ENCODE results near the gene RBM38.

RBM38 gene

GRCh38 chr20:57437672-57438330 is 46.6 kb downstream of the RBM38 start:
- no peak for DNase-seq (ENCODE audit: low read depth)

- DNase-seq (ENCODE audit: low read depth) = no peak
Observed at GRCh38 chr20:57438552-57438951, 47.4 kb downstream of the RBM38 start.

GRCh38 chr20:57439432-57439831 is 48.2 kb downstream of the RBM38 start:
- DNase-seq (ENCODE audit: low read depth) = no peak

- no peak for DNase-seq (ENCODE audit: low read depth)
Observed at GRCh38 chr20:57439993-57440392, 48.8 kb downstream of the RBM38 start.

- no peak for DNase-seq (ENCODE audit: low read depth)
Observed at GRCh38 chr20:57440678-57441509, 49.7 kb downstream of the RBM38 start.

- no peak for DNase-seq (ENCODE audit: low read depth)
Observed at GRCh38 chr20:57441510-57442154, 50.4 kb downstream of the RBM38 start.

GRCh38 chr20:57442158-57442887 is 51.1 kb downstream of the RBM38 start:
- DNase-seq (ENCODE audit: low read depth) = no peak

GRCh38 chr20:57442888-57443239 is 51.7 kb downstream of the RBM38 start:
- no peak for DNase-seq (ENCODE audit: low read depth)

GRCh38 chr20:57443349-57444265 is 52.4 kb downstream of the RBM38 start:
- DNase-seq (ENCODE audit: low read depth) = no peak

- no peak for DNase-seq (ENCODE audit: low read depth)
Observed at GRCh38 chr20:57444394-57445048, 53.3 kb downstream of the RBM38 start.

GRCh38 chr20:57445298-57445697 is 54.1 kb downstream of the RBM38 start:
- DNase-seq (ENCODE audit: low read depth) = no peak

- DNase-seq (ENCODE audit: low read depth) = no peak
Observed at GRCh38 chr20:57445774-57446173, 54.6 kb downstream of the RBM38 start.

- DNase-seq (ENCODE audit: low read depth) = no peak
Observed at GRCh38 chr20:57448764-57449354, 57.7 kb downstream of the RBM38 start.

GRCh38 chr20:57449398-57450354 is 58.5 kb downstream of the RBM38 start:
- no peak for DNase-seq (ENCODE audit: low read depth)

GRCh38 chr20:57450419-57450818 is 59.2 kb downstream of the RBM38 start:
- DNase-seq (ENCODE audit: low read depth) = no peak

GRCh38 chr20:57450931-57451330 is 59.7 kb downstream of the RBM38 start:
- DNase-seq (ENCODE audit: low read depth) = no peak

- DNase-seq (ENCODE audit: low read depth) = no peak
Observed at GRCh38 chr20:57451431-57451794, 60.2 kb downstream of the RBM38 start.

- DNase-seq (ENCODE audit: low read depth) = no peak
Observed at GRCh38 chr20:57451795-57452661, 60.8 kb downstream of the RBM38 start.
